Neural cell (in vitro differentiated cells): ENCODE data around the gene NUDC. TPM values are rescaled to one million over a fixed set of nuclear protein-coding genes. Genes with fewer than 3 reads are reported as not detected.

ENCODE experiments used
- H2AFZ ChIP-seq: fragments of 200-600, 300-800 bp; sonication (generic), shearing (Covaris generic); 2 replicates; pipeline ENCODE4 v1.6.0; 2014; ENCODE audit warnings: low read depth, mild to moderate bottlenecking, antibody characterized with exemption, low read length, moderate library complexity
- H3F3A ChIP-seq: fragments of 200-600 bp; shearing (Covaris generic); 2 replicates; pipeline ENCODE4 v1.6.1; 2016; ENCODE audit warnings: mild to moderate bottlenecking, moderate library complexity, mixed read lengths, antibody characterized with exemption, low read length; ENCODE audit not compliant: insufficient read depth, poor library complexity, severe bottlenecking
- H3K27ac ChIP-seq: fragments of 200-600, 300-800 bp; sonication (generic), shearing (Covaris generic); 2 replicates; pipeline ENCODE4 v1.5.1; 2014; ENCODE audit warnings: mild to moderate bottlenecking, low read length, moderate library complexity
- H3K27me3 ChIP-seq: fragments of 300-800, 200-600 bp; sonication (generic), shearing (Covaris generic); 2 replicates; pipeline ENCODE4 v1.6.0; 2014; ENCODE audit warnings: mild to moderate bottlenecking, low read depth, low read length, moderate library complexity; ENCODE audit not compliant: insufficient read depth
- H3K36me3 ChIP-seq: fragments of 300-800, 200-600 bp; sonication (generic), shearing (Covaris generic); 2 replicates; pipeline ENCODE4 v1.5.1; 2014; ENCODE audit warnings: mild to moderate bottlenecking, antibody characterized with exemption, low read length, moderate library complexity; ENCODE audit not compliant: insufficient read depth
- H3K4me2 ChIP-seq: fragments of 300-800, 200-600 bp; sonication (generic), shearing (Covaris generic); 2 replicates; pipeline ENCODE4 v1.6.0; 2014; ENCODE audit warnings: mild to moderate bottlenecking, low read length
- H3K4me3 ChIP-seq: fragments of 300-800, 200-600 bp; sonication (generic), shearing (Covaris generic); 2 replicates; pipeline ENCODE4 v1.5.1; 2014; ENCODE audit warnings: mild to moderate bottlenecking, low read length, moderate library complexity
- H3K79me2 ChIP-seq: fragments of 200-600 bp; shearing (Covaris generic); replicated peaks from 2 replicates; pipeline ENCODE4 v1.6.0; 2014; ENCODE audit warnings: mild to moderate bottlenecking, low read length, moderate library complexity; ENCODE audit not compliant: insufficient read depth
- H3K9ac ChIP-seq: fragments of 300-800, 200-600 bp; sonication (generic), shearing (Covaris generic); 2 replicates; pipeline ENCODE4 v1.6.1; 2016; ENCODE audit warnings: mild to moderate bottlenecking, low read length, mixed read lengths
- H3K9me2 ChIP-seq: fragments of 200-600 bp; shearing (Covaris generic); 2 replicates; pipeline ENCODE4 v1.6.1; 2016; ENCODE audit warnings: mild to moderate bottlenecking, low read length, mixed read lengths; ENCODE audit not compliant: insufficient read depth
- H3K9me3 ChIP-seq: fragments of 200-600, 300-800 bp; sonication (generic), shearing (Covaris generic); 2 replicates; pipeline ENCODE4 v1.6.1; 2016; ENCODE audit warnings: mild to moderate bottlenecking, mixed run types, low read length, moderate library complexity, mixed read lengths
- H4K20me1 ChIP-seq: fragments of 200-600 bp; shearing (Covaris generic); 2 replicates; pipeline ENCODE4 v1.6.1; 2016; ENCODE audit warnings: mild to moderate bottlenecking, mixed run types; ENCODE audit not compliant: insufficient read depth
- CTCF ChIP-seq: fragments of 450-650 bp; IDR thresholded peaks from 2 replicates; pipeline ENCODE4 v1.5.1; 2014; ENCODE audit warnings: antibody characterized with exemption, mild to moderate bottlenecking, moderate library complexity; ENCODE audit not compliant: poor library complexity, severe bottlenecking
- EP300 ChIP-seq: fragments of 450-650 bp; conservative IDR thresholded peaks from 2 replicates; pipeline ENCODE4 v1.6.1; 2014; ENCODE audit warnings: antibody characterized with exemption, mild to moderate bottlenecking, moderate library complexity; ENCODE audit not compliant: poor library complexity, severe bottlenecking
- EZH2 ChIP-seq: fragments of 200-600, 300-800 bp; shearing (Covaris generic), sonication (generic); IDR thresholded peaks from 2 replicates; pipeline ENCODE4 v1.6.1; 2014; ENCODE audit warnings: antibody characterized with exemption, low read length, borderline replicate concordance, mild to moderate bottlenecking; ENCODE audit not compliant: insufficient read depth, poor library complexity, severe bottlenecking
- MXI1 ChIP-seq: fragments of 450-650 bp; conservative IDR thresholded peaks from 2 replicates; pipeline ENCODE4 v1.6.1; 2014; ENCODE audit warnings: antibody characterized with exemption, mild to moderate bottlenecking; ENCODE audit not compliant: poor library complexity, severe bottlenecking
- POLR2AphosphoS5 ChIP-seq: IDR thresholded peaks from 2 replicates; pipeline ENCODE4 v1.6.1; 2012
- RAD21 ChIP-seq: fragments of 450-650 bp; conservative IDR thresholded peaks from 2 replicates; pipeline ENCODE4 v1.6.1; 2014; ENCODE audit warnings: antibody characterized with exemption, mild to moderate bottlenecking, moderate library complexity
- REST ChIP-seq: IDR thresholded peaks from 2 replicates; pipeline ENCODE4 v1.6.1; 2012; ENCODE audit warnings: borderline replicate concordance
- SMC3 ChIP-seq: fragments of 450-650 bp; conservative IDR thresholded peaks from 2 replicates; pipeline ENCODE4 v1.6.1; 2014; ENCODE audit warnings: antibody characterized with exemption, mild to moderate bottlenecking, moderate library complexity; ENCODE audit not compliant: poor library complexity
- TAF1 ChIP-seq: IDR thresholded peaks from 2 replicates; pipeline ENCODE4 v1.6.1; 2012; ENCODE audit warnings: low read depth
- polyA plus RNA-seq: library from polyadenylated mRNA; depleted of rRNA; stranded (reverse); fragments of >200 nt; gene quantifications from 2 replicates; pipeline ENCODE4 v1.2.3, GENCODE V29; 2014

Gene NUDC
- polyA plus RNA-seq, 1 donor from 2014 or later, result 20.6 TPM

- Histone ChIP-seq H3K27ac (no peak overlapping the region), H3K9ac (no peak overlapping the region), H3K79me2 (no peaks in the 10 kb centered on the region), H3K4me2 (no peak overlapping the region), H4K20me1 (no peaks in the 10 kb centered on the region), H3K4me3 (no peak overlapping the region), H2AFZ (no peak overlapping the region), H3F3A (no peaks in the 10 kb centered on the region), H3K36me3 (no peaks in the 10 kb centered on the region), H3K27me3 (no peaks in the 10 kb centered on the region), H3K9me3 (no peaks in the 10 kb centered on the region), H3K9me2 (no peaks in the 10 kb centered on the region)
- TF ChIP-seq TAF1 (no peak), CTCF (no peak), EZH2 (no peak), RAD21 (no peak), POLR2AphosphoS5 (no peak), SMC3 (no peak), EP300 (no peak), REST (no peak), MXI1 (no peak)
Measured at GRCh38 chr1:26983863-26984262, 62.3 kb downstream of the NUDC start.

- H3K4me2 ChIP-seq, result no peak overlapping the region
- H3F3A ChIP-seq, result no peaks in the 10 kb centered on the region
- no peak overlapping the region for H3K9ac ChIP-seq
- H3K27me3 ChIP-seq, result no peaks in the 10 kb centered on the region
- no peak overlapping the region for H3K27ac ChIP-seq
- no peak overlapping the region for H3K4me3 ChIP-seq
- H3K9me3 ChIP-seq, result no peaks in the 10 kb centered on the region
- TF ChIP-seq REST (no peak), EZH2 (no peak), EP300 (no peak), SMC3 (no peak), CTCF (no peak)
- H4K20me1 ChIP-seq, result no peaks in the 10 kb centered on the region
- H3K36me3 ChIP-seq, result no peaks in the 10 kb centered on the region
- H3K9me2 ChIP-seq, result no peaks in the 10 kb centered on the region
- H2AFZ ChIP-seq, result no peak overlapping the region
- no peaks in the 10 kb centered on the region for H3K79me2 ChIP-seq
Measured at GRCh38 chr1:26984291-26984690, 62.7 kb downstream of the NUDC start.
